SKM-1 treated with dmso at 0.1 percent for 144 hours (cell line): Measurements from ENCODE around the gene MEGF11.

ENCODE experiments used
- DNase-seq: peaks from one replicate; lab custom pipeline; 2025; ENCODE audit not compliant: unreplicated experiment; lab: John Stamatoyannopoulos, UW

MEGF11 gene

GRCh38 chr15:66070220-66070934 lies 183.2 kb downstream of the MEGF11 start:
- DNase-seq, result no peak

- no peak for DNase-seq
Measured at GRCh38 chr15:66069751-66070150, 183.8 kb downstream of the MEGF11 start.

- DNase-seq, result no peak
Measured at GRCh38 chr15:66068801-66069200, 184.7 kb downstream of the MEGF11 start.

- DNase-seq, result no peak
Measured at GRCh38 chr15:66067687-66068086, 185.9 kb downstream of the MEGF11 start.

GRCh38 chr15:66066481-66066880 lies 187.1 kb downstream of the MEGF11 start:
- no peak for DNase-seq

GRCh38 chr15:66066005-66066404 lies 187.5 kb downstream of the MEGF11 start:
- DNase-seq, result no peak

GRCh38 chr15:66065325-66065724 lies 188.2 kb downstream of the MEGF11 start:
- no peak for DNase-seq

GRCh38 chr15:66063147-66063546 lies 190.4 kb downstream of the MEGF11 start:
- no peak for DNase-seq

GRCh38 chr15:66057089-66057488 lies 196.5 kb downstream of the MEGF11 start:
- DNase-seq, result no peak

GRCh38 chr15:66053991-66054390 lies 199.6 kb downstream of the MEGF11 start:
- DNase-seq, result no peak

GRCh38 chr15:66051833-66052232 lies 201.7 kb downstream of the MEGF11 start:
- no peak for DNase-seq

- no peak for DNase-seq
Measured at GRCh38 chr15:66050264-66050663, 203.3 kb downstream of the MEGF11 start.

GRCh38 chr15:66049353-66049752 lies 204.2 kb downstream of the MEGF11 start:
- no peak for DNase-seq

- no peak for DNase-seq
Measured at GRCh38 chr15:66047321-66048024, 206.1 kb downstream of the MEGF11 start.

- no peak for DNase-seq
Measured at GRCh38 chr15:66046751-66047150, 206.8 kb downstream of the MEGF11 start.

GRCh38 chr15:66046326-66046725 lies 207.2 kb downstream of the MEGF11 start:
- DNase-seq, result no peak

GRCh38 chr15:66045542-66045941 lies 208.0 kb downstream of the MEGF11 start:
- DNase-seq, result no peak

GRCh38 chr15:66044837-66045236 lies 208.7 kb downstream of the MEGF11 start:
- DNase-seq, result no peak

- no peak for DNase-seq
Measured at GRCh38 chr15:66043264-66043663, 210.3 kb downstream of the MEGF11 start.

- no peak for DNase-seq
Measured at GRCh38 chr15:66042624-66043023, 210.9 kb downstream of the MEGF11 start.

- no peak for DNase-seq
Measured at GRCh38 chr15:66041276-66041675, 212.3 kb downstream of the MEGF11 start.

GRCh38 chr15:66040211-66040892 lies 213.2 kb downstream of the MEGF11 start:
- DNase-seq, result no peak
